ENCODE results near the gene KRTAP20-2.

KRTAP20-2 gene

DNA sequence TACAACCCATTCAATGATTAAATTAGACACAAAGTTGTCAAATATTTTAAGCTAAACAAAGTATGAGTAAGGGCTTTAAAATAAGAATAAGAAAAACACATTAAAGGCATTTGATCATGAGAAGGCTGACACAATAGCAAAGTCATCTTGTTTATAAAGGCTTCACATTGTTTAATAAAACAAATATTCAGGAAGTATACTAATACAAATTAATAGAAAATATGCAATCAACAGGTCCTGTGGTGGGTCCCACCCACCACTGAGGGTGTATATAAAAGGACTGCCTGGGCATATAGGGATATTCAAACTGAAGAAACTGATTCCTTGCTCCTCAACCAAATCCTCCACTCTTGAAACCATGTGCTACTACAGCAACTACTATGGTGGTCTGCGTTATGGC is at the start of gene KRTAP20-2:
Gene KRTAP20-2, plus strand, starts transcription at position 301 of the 400 bp plus-strand sequence. Its CDS starts 58 bp downstream, at position 359.
- no peak for DNase-seq

DNA sequence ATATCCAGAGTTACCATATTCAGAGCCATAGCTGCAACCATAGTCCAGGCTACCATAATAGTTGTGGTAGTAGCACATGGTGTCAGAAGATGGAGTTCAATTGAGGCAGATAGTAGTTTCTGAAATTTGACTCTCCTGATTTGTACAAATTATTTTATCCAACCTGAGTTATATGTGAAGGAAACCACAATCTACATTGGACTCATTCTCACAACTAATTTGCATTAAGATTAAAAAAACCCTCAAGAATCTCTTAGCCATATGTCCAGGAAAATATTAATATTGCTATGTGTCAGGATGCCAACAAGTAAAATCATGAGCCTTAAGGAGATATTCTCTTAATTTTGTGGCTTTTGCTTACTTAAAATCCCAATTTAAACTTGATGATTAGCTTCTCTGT is 44.7 kb upstream of the KRTAP20-2 start, which contains the start of gene KRTAP22-2:
Gene KRTAP22-2, minus strand, starts transcription at position 101 of the 400 bp plus-strand sequence.
- no peak for DNase-seq

DNA sequence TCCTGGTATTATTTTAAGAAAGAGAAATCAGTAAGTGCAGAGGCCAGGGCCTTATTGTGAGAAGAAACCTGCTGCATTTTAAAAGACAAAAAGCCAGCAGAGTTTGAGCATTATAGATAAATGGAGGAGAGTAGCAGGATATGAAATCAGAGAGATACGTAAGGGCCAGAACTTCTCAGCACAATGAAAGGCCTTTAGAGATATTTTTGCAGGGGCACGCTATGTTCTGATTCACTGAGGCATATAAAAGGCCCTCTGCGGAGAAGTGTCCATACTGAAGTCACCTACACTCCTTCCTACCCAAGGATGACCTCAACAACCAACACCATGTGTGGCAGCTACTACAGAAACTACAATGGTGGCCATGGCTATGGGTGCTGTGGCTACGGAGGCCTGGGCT is 42.9 kb upstream of the KRTAP20-2 start, which contains the start of gene KRTAP6-3:
Gene KRTAP6-3, plus strand, starts transcription at position 301 of the 400 bp plus-strand sequence. Its CDS starts 6 bp downstream, at position 307.
- no peak for DNase-seq

DNA sequence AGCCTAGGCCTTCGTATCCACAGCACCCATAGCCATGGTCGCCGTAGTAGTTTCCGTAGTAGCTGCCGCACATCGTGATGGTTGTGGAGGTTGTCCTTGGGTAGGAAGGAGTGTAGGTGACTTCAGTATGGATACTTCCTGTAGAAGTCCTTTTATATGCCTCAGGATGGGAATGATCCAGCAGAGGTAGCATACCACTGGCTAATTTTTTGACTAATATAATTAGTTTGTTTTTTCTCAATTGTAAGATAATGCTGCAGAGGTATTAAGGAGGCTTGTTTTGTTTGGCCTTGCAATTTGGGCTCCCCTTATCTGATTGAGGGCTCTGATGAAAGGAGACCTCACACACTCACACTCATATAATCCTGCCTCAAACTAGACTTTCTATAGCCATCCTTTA is 36.2 kb upstream of the KRTAP20-2 start, which contains the start of gene KRTAP6-2:
Gene KRTAP6-2, minus strand, starts transcription at position 101 of the 400 bp plus-strand sequence. Its CDS starts 28 bp downstream, at position 73.
- DNase-seq = no peak

DNA sequence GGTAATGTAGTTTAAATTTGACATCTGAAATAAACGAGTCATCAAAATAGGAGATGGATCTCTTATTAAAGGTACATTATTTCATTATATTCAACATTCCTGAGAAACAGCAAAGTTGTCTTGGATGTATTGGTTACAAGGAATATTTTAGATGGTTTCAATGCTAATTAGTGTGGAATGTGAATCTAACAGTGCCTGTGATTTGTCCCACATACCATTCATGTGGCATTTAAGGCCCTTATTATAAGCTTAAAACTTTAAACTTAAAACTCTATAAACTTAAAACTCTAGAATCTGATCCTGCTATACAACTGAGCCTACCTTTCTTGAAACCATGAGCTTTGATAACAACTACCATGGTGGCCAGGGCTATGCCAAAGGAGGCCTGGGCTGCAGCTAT is 34.2 kb upstream of the KRTAP20-2 start, which contains the start of gene KRTAP22-1:
Gene KRTAP22-1, plus strand, starts transcription at position 301 of the 400 bp plus-strand sequence.
- no peak for DNase-seq

DNA sequence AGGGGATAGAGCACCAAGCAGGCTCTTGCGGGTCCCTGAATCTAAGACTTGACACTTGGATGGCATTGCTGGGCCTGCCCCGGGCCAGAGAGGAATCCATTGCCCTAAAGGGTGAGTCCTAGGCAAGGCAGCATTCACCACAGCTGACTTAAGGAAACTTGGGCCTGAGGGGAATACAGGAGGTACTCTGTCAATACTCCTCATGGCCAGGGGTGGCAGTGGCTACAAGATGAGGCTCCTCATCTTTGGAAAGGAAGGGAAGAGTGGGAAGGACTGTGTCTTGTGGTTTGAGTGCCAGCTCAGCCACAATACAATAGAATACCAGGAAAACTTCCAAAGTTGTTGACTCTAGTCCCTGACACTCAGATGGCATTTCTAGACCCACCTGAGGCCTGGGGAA is 29.0 kb upstream of the KRTAP20-2 start:
- DNase-seq = no peak

DNA sequence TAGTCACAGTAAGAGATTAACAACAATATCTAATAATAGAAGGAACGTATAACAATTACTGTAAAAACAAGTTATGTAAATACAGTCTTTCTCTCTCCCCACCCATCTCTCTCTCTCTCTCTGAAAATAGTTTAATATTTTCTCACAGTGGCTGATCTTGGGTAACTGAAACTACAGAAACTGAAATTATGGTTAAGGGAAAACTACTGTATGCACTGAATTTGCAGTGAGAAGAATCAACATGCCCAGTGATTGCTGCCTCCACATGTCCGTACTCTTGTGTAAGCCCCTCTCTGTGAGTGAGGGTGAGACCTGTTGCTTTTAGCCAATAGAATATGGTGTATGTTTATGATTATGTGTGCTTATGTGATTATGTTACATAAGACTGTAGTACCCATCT is 22.9 kb upstream of the KRTAP20-2 start:
- DNase-seq = no peak

DNA sequence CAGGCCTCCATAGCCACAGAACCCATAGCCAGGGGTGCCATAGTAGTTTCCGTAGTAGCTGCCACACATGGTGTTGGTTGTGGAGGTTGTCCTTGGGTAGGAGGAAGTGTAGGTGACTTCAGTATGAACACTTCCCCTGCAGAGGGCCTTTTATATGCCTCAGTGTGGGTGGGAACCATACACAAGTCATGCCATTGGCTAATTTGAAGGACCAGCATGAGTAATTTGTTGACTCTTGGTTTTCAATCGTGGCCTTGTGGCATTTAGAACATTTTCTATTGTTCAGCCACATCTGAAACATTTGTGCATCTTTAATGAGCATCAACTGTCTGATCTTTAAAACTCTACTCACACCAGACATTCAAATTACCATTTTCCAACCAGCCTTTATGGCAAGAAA is 21.2 kb upstream of the KRTAP20-2 start, which contains the start of gene KRTAP6-1:
Gene KRTAP6-1, minus strand, starts transcription at position 95 of the 400 bp plus-strand sequence. Its CDS starts 26 bp downstream, at position 69.
- no peak for DNase-seq

DNA sequence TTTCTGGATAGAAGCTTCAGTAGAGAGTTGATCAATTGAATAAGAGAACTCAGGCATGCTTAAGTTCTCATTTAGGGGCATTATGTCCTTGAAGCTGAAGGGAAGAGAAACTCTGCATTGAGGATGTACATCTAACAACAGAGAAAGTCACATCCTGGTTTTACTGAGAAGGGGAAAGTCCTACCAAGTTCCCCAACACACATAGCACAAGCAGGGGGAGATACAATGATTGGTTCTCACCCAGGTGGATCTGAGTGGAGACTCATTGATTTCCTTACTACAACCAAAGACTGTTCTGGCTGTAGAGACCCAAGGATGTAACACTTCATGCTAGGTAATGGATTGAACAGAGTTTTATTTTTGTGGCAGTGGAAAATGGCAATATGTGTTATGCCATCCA is 19.8 kb upstream of the KRTAP20-2 start:
- no peak for DNase-seq

DNA sequence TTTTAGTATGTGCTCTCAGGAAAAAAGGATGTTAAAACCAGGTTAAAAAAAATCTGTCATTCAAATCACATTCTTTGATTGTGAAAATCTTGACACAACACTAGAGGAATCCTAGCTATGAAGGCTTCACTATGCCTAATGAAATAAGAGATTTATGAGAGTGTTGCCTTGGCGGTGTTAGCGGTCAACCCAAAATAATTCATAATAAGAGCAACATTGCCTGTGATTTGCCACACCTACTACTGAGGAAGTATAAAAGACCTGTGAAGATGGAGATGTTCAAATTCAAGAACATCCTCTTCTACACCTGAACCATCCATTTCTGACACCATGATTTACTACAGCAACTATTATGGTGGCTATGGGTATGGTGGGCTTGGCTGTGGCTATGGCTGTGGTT is 18.9 kb upstream of the KRTAP20-2 start, which contains the start of gene KRTAP20-1:
Gene KRTAP20-1, plus strand, starts transcription at position 301 of the 400 bp plus-strand sequence. Its CDS starts 30 bp downstream, at position 331.
- no peak for DNase-seq

DNA sequence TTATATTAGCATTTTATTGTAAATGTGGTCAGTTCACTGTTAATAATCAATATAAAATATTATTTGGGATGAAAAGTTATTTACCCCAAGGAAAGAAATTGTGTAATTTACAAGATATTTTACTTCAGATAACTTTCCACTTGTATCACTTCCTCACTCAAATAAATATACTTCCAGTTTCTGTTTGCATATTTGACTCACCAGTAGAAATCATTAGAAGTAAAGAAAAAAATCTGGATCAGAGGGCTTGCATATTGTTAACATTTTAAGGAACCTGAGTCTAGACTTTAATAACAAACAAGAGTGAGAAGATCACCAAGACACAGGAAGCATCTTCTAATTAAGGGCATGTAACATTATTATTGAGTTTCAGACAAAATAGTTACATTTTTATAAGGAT is 14.9 kb upstream of the KRTAP20-2 start:
- DNase-seq = no peak

DNA sequence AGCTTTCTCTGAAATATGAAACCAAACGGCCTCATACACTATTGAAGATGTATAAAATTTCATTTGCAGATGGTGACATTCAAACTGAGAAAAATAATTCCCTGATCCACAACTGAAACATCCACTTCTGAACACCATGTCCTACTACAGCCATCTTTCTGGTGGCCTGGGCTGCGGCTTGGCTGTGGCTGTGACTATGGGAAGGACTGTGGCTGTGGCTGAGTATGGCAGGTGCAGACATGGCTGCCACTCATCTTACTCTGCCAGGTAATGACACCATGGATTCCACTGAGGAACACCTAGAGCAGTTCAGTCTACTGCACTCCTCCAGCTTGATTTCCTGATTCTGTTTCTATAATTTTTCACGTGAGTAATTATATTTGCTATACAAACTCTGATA is 14.5 kb upstream of the KRTAP20-2 start, which contains the start of gene KRTAP20-4:
Gene KRTAP20-4, plus strand, starts transcription at position 106 of the 400 bp plus-strand sequence.
- no peak for DNase-seq

DNA sequence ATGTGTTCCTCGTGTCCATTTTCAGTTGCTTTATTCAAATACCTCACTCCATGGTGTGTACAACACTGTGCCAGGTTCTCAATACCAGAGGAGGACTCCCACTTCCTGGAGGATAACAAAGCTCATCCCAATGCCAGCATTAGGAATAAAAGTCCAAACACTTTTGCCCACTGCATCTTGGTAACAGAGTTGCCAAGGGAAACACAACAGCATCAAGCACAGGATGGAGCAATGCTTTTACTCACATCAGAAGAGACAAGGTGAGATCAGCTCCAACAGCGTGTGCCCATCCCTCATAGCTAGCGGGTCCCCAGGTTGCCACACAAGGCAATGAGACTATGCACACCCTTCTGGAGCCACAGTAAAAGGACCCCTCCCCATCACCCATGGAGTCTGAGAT is 11.6 kb upstream of the KRTAP20-2 start:
- no peak for DNase-seq

DNA sequence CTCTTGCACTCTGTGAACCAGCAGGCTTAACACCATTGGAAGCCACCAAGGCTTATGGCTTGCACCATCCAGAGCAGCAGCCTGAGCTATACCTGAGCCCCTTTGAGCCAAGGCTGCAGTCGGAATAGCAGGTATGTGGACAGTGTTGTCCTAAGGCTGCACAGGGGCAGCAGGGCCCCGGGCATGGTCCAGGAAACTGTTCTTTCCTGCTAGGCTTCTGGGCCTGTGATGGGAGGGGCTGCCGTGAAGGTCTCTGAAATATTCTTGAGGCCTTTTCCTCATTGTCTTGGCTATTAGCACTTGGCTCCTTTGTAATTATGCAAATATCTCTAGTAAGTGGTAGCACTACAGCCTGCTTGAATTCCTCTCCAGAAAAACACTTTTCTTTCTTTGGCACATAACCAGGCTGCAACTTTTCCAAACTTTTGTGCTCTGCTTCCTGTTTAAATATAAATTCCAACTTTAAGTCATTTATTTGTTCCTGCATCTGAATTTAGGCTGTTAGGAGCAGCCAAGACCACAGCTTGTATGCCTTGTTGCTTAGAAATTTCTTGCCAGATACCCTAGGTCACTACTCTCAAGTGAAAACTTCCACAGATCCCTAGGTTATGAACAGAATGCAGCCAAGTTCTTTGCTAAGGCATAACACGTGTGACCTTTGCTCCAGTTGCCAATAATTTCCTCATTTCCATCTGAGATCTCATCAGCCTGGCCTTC is 9.4 kb upstream of the KRTAP20-2 start:
- no peak for DNase-seq

DNA sequence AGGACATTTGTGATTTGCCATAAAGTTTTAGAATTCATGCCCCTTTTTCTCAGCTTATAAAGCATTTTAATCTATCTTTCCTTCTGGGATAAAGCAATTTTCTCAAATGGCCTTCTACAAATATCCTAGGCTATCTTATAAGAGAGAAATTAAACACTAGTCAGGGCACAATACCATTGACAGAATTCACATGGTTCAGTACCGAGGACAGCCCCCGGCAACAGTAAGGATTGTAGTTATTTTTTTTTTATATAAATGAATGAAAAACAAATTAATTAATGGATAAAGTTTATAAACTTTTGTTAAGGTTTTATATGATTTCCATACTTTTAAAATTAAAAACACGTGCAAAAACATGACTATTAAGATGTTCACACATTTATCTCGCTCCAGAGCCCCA is 6.9 kb upstream of the KRTAP20-2 start:
- no peak for DNase-seq

DNA sequence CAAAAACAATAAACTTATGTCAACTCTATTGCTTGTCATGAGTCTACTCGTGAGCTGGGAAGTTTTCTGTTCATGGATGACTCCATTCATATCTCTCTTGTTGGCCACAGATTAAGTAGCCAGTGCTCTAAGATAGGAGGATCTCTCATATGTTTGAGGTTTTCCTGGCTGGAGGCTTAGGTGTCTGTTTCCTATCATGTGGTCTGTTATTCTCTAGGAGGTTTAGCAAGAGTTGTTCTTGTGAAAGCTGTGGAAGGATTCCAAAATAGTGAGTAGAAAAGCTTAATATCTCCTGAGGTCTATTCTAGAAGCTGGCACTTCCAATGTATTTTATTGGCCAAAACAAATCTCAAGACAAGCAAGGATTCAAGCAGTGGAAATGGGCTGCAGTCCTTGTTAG is 5.8 kb upstream of the KRTAP20-2 start:
- DNase-seq = no peak

DNA sequence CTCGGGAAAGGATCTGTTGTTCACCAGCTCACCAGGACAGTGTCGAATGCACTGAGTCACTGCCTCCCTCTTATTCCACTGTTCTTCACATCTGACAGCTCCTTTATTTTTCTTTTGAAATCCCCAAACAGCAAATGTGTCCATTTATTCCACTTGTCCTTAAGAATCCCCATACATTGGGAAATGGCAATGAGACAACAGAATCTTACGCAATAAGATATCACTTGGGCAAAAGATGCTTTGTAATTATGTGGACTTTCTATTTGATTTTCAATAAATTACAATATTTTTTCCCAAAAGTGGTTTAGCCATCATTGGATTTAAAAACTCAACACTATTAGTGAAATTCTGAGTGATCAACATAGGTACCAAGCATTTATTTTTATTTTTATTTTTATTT is 3.7 kb downstream of the KRTAP20-2 start:
- DNase-seq = no peak

DNA sequence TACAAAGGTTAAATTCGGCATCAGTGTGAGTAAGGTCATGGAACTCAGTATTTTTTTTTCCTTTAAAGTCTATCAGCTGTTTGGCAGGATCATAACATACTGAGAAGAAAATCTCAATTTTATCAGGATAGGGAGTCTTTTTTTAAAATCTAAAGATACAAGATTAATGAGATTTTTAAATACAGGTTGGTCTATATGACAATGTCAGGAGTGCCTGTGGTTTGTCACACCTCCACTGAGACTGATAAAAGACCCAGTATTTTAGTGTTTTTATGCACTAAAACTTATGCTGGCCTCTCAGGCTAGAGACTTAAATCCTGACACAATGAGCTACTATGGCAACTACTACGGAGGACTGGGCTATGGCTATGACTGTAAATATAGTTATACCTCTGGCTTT is 7.6 kb downstream of the KRTAP20-2 start, which contains the start of gene KRTAP20-3:
Gene KRTAP20-3, plus strand, starts transcription at position 301 of the 400 bp plus-strand sequence.
- DNase-seq = no peak

DNA sequence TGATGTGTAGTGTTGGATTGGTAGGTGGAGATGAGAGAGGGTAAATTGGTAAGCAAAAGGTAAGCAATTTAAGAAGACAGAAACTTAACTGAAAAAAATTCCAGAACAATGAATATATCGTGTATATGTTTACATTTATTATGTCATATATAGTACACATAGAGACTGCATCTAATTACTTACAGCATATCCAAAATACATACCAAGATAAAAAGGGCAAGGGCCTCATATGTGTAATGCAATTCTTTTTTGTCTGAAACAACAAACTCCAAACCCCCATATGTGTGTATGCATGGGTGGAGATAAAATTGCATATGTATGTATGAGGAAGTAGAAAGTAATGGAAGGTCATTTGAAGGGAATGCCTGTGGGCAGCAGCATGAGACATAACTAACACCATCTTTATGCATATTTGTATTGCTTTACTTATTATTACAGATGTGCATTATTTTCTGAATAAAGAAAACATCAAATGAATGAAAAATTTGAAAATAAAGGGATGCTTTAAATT is 12.0 kb downstream of the KRTAP20-2 start:
- DNase-seq = no peak

DNA sequence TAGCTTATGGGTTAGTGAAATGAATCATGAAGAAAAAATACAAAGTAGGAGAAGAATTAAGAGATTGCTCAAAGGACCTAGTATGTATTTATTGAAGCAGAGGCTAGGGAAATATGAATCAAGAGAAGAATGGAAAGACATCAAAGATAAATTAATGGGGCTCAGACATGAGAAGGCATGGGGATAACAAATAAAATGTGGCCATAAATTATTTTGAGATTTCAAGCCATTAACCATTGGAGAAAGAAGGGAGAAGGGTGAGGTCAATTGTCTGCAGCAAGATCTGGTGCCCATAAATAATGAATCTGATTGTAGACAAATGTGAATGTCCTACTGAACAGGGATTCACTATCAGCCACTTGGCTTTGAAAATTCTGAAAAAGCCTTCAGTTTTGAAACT is 17.9 kb downstream of the KRTAP20-2 start:
- no peak for DNase-seq

DNA sequence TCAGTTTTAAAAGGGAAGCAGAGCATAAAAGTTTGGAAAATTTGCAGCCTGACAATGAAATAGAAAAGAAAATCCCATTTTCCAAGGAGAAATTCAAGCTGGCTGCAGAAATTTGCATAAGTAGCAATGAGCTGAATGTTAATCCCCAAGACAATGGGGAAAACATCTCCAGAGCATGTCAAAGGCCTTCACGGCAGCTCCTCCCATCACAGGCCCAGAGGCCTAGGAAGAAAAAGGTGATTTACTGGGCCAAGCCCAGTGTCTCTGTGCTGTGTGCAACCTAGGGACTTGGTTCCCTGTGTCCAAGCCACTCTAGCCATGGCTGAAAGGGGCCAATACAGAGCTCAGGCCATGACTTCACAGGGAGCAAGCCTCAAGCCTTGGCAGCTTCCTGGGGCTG is 33.8 kb downstream of the KRTAP20-2 start:
- DNase-seq = no peak

DNA sequence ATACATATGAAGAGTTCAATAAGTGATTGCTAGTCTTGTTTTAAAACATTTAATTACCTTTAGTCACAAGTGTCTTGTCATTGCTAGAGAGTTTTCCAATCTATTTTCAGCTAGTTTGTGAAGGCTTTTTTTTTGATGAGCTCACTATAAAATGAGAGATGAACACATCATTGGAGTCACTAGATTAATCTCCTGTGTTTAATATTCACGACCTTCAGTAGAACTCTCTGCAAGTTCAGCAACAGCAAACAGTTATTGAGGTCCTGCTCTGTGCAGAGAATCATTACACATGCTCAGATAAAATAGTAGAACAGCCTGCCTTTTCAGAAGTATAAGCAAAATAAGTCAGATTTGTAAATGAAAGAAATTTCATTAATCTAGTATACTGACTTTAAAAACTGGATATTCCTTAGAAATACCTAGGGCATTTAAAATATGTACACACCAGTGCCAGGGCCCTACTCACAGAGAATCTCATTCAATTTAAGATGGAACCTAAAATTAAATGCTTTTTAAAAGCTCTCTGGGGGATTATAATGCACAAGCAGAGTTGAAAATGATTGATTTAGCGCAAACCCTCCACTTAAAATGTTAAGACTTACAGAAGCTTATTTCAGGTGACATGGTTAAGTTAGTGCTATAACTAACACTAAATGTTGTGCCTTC is 38.1 kb downstream of the KRTAP20-2 start:
- DNase-seq = no peak

DNA sequence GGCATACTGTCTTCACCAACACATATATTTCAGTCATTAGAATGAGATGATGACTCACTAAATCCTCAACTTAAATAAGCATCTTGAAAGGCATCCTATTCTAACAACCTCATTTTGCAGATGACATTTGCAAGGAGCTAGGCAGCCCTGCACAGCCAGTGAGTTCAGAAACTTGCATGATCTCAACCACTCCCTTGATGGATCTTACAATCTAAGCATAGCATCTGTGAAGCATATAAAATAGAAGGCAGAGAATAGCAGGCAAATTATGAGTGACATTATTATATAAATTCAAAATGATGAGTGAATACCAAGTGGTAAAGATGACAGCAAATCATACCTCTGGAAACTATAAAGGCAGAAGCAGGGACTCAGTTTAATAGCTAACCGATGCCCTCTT is 39.3 kb downstream of the KRTAP20-2 start:
- DNase-seq = no peak

Measured in stimulated activated naive CD4-positive, alpha-beta T cell treated with Interleukin-2 at 50 U/mL for 16 hours (primary cell).